BJ (cell line): ENCODE results near the gene PTPRJ. TPM values are rescaled to one million over a fixed set of nuclear protein-coding genes. Genes with fewer than 3 reads are reported as not detected.

Source experiments
- CTCF ChIA-PET: fragments of 350-600 bp; formaldehyde crosslinking; extraction: SDS; loops from one replicate; lab custom pipeline; 2021; ENCODE audit warnings: antibody characterized with exemption, inconsistent platforms; lab: Yijun Ruan, JAX
- POLR2A ChIA-PET: fragments of 300-600 bp; sonication (Branson Sonifier 250); formaldehyde crosslinking; extraction: SDS; loops from one replicate; lab custom pipeline; 2021; ENCODE audit warnings: antibody characterized with exemption; lab: Charles Lee
- DNase-seq: peaks from one replicate; pipeline ENCODE4 v3.0.0-alpha.2; 2011; ENCODE audit warnings: low read depth
- H3K27me3 ChIP-seq: 2 replicates; pipeline ENCODE4 v1.6.0; 2011; ENCODE audit warnings: low read length; ENCODE audit not compliant: control insufficient read depth, insufficient read depth
- H3K36me3 ChIP-seq: 2 replicates; pipeline ENCODE4 v1.5.1; 2011; ENCODE audit warnings: low read length; ENCODE audit not compliant: control insufficient read depth, insufficient read depth
- H3K4me3 ChIP-seq: 2 replicates; pipeline ENCODE4 v1.5.1; 2011; ENCODE audit warnings: low read depth, mild to moderate bottlenecking, control low read depth, low read length
- polyA plus RNA-seq: library from polyadenylated mRNA; depleted of rRNA; stranded (reverse); fragments of >200 nt; gene quantifications from 2 replicates; pipeline ENCODE4 v1.2.3, GENCODE V29; 2011
- TF ChIP-seq, protein P1 (sequence below): IDR thresholded peaks from 2 replicates; pipeline ENCODE4 v1.5.1; 2011; ENCODE audit warnings: low read depth, mild to moderate bottlenecking, control low read depth, inconsistent platforms, low read length, moderate library complexity; ENCODE audit not compliant: insufficient read depth

Gene PTPRJ
- polyA plus RNA-seq, 1 experiment = 3.8 TPM

DNA sequence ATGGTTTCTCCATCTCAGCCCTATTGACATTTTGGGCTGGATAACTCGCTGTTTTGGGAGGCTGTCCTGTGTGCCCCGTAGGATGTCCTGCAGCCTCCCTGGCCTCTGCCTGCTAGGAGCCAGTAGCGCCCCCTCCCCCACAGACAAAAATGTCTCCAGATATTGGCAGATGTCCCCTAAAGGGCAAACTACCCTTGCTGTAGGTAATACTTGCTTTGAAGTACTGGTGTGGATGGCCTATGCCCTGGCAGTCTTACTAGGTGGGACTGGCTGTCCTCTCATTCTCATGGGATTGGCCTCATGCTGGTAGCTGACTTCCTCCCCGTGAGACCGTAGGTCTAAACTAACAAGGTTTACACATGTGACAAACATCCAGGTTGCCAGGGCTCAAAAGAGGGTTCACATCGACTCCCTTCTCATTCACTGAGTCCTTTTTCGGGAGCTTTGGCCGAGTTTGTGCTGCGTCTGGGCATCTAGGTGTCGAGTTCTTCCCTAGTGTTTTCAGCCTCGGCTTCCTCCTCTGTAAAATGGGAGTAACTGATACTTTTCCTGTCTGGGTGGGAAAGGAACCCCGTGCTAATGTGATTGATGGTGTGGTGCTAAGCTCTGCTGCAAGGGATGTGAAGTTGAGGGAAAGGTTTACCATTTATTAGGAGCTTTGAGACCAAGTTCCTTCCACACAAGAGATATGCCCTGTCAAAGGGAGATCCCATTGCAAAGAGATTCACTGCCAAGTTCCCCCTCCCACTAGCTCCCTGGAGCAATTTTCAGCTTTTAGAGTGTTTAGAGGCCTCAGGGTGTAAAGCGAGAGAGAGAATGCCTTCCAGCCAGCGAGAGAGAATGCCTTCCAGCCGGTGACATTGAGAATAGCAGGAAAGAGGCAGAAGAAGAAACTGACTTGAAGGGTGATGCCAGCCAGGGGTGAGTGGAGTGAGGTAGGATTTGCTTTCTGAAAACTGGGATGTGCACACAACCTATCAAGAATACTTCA, 17.0 kb downstream of the PTPRJ start:
- POLR2A ChIA-PET = no interaction called here
- no peak overlapping the region for H3K4me3 ChIP-seq
- peaks cover 4% of the 10 kb centered on the region; the same call in 1 of the 2 replicates for H3K36me3 ChIP-seq
- TF ChIP-seq, protein P1, sequence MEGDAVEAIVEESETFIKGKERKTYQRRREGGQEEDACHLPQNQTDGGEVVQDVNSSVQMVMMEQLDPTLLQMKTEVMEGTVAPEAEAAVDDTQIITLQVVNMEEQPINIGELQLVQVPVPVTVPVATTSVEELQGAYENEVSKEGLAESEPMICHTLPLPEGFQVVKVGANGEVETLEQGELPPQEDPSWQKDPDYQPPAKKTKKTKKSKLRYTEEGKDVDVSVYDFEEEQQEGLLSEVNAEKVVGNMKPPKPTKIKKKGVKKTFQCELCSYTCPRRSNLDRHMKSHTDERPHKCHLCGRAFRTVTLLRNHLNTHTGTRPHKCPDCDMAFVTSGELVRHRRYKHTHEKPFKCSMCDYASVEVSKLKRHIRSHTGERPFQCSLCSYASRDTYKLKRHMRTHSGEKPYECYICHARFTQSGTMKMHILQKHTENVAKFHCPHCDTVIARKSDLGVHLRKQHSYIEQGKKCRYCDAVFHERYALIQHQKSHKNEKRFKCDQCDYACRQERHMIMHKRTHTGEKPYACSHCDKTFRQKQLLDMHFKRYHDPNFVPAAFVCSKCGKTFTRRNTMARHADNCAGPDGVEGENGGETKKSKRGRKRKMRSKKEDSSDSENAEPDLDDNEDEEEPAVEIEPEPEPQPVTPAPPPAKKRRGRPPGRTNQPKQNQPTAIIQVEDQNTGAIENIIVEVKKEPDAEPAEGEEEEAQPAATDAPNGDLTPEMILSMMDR = no peak
- DNase-seq = no peak
- no peaks in the 10 kb centered on the region for H3K27me3 ChIP-seq
- CTCF ChIA-PET = interaction anchor here (0.8 to 1.4 kb wide), 3 partner anchors 13 to 108 kb away, joined by 3 to 4 read pairs (median 3); no protein-coding TSS in a partner anchor

DNA sequence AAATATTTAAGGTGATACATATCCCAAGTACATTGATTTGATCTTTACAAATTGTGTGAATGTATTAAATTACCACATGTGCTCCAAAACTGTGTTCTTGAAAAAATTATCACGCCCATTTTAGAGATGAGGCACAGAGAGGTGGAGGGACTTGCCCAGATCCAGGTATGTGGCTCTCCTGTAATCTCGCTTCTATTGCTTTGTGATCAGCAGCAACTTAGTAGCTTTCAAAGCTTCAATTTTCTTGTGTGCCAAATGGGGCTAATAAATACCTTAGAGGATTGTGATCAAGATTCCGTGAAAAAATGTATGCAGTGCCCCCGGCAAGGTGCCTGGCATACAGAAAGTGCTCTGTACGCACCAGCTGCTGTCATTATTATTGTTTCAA, 18.0 kb downstream of the PTPRJ start:
- DNase-seq = no peak
- ChIA-PET CTCF (interaction anchor here (0.8 to 2.0 kb wide), 3 partner anchors 12 to 107 kb away, joined by 3 to 7 read pairs (median 4); no protein-coding TSS in a partner anchor), POLR2A (no interaction called here)
- Histone ChIP-seq H3K36me3 (peaks cover 4% of the 10 kb centered on the region; the same call in 1 of the 2 replicates), H3K27me3 (no peaks in the 10 kb centered on the region), H3K4me3 (no peak overlapping the region)
- TF ChIP-seq, protein P1 = no peak

DNA sequence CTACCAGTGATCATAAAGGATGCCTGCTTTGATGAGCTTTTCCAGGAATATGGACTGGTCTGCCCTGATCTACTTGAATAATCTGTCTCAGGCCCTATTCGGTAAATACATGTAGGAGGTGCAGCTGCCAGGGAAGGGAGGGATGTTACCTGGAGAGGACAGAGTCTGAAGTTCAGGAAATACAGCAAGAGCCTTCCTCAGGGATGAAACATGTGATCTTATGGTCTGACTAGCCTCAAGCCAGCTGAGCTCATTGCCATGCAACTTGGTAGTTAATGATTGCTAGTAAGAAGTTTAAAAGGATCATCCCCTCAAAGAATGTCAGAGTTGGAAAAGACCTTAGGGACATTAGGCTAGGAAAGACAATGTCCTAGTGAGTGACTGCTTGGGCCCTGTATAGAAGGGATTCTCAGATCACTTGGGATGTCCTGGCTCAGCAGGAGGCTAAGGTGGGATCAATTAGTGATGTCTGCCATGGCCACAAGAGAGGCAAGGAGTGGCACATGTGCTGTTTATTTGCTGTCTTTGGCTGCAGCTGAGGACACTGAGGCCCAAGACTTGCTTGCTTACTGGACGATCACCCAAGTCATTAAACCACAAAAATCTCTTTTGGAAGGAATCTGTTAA, 18.5 kb downstream of the PTPRJ start:
- Histone ChIP-seq H3K36me3 (peaks cover 4% of the 10 kb centered on the region; the same call in 1 of the 2 replicates), H3K27me3 (no peaks in the 10 kb centered on the region), H3K4me3 (no peak overlapping the region)
- TF ChIP-seq, protein P1 = no peak
- ChIA-PET CTCF (interaction anchor here (1.4 to 2.0 kb wide), 2 partner anchors 12 to 63 kb away, joined by 4 to 7 read pairs; no protein-coding TSS in a partner anchor), POLR2A (no interaction called here)
- no peak for DNase-seq

DNA sequence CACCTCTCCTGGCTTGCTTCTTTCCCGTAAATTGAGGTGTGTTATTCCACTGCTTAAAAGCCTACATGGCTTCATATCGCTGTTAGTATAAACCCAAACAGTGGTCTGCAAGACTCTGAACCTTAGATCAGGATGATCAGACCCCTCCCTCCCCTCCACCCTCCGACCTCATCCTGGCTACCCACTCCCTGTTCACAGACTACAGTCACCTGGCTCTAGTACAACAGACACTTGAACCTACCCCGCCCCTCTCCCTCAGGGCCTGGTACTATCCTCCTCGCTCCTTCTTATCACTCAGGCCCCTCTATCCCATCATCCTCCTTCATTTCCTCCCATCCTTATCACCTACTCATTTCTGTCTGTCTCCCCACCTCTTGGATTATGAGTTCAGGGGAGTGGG, 20.1 kb downstream of the PTPRJ start:
- DNase-seq = no peak
- Histone ChIP-seq H3K27me3 (no peaks in the 10 kb centered on the region), H3K36me3 (peaks cover 4% of the 10 kb centered on the region; the same call in 1 of the 2 replicates), H3K4me3 (no peak overlapping the region)
- TF ChIP-seq, protein P1 = no peak
- ChIA-PET CTCF (interaction anchor here (0.6 to 1.4 kb wide), 2 partner anchors 11 to 68 kb away, joined by 4 to 6 read pairs; no protein-coding TSS in a partner anchor), POLR2A (no interaction called here)
